ENCODE measurements around the gene PIH1D1.

Gene PIH1D1

DNA sequence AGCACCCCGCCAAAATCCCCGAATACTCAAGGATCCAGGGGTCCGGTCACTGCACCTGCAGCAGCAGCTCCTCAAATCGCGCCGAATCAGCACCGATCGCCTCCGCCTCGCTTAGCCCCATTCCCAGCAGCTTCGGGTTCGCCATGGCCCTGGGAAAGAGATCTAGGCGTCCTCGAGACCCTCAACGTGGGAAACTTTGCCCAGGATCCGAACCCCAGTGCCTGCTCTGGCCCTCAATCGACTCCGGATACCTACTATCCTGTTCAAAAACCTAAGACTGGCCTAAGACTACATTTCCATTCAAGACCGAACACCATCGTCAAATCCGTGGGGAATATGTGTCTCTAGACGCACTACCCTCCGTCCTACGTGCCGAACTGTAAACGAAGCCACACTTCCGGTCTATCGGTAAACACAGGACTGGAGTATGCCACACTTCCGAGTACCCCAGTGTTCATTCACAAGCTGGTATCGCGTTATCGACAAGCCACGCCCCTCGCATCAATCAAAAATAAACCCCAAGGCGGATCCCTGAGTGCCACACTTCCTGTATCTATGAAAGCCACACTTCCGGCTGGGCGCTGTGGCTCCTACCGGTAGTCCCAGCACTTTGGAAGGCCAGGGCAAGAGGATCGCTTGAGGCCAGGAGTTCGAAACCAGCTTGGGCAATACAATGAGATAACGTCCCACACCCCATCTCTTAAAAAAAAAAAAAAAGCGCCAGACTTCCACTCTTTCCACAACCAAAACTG lies at the start of gene PIH1D1:
PIH1D1 (minus strand) TSS at position 385 of the 752 bp plus-strand sequence; CDS start at position 145, 240 bp downstream.
- peak; percentile 94 for DNase-seq

GRCh38 chr19:49499030-49499670 lies 47.5 kb upstream of the PIH1D1 start:
- DNase-seq = no peak

DNA sequence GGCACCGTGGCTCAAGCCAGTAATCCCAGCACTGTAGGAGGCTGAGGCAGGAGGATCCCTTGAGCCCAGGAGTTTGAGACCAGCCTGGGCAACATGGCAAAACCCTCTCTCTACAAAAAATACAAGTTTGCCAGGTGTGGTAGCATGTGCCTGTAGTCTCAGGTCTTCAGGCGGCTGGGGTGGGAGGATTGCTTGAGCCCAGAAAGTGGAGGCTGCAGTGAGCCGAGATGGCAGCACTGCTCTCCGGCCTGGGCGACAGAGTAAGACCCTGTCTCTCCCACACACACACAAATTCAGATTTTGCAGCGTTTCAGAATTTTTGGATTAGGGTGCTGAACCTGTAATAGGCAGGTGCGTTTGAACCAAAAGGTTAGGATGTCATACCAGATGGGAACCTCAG lies 46.9 kb upstream of the PIH1D1 start:
- no peak for DNase-seq

DNA sequence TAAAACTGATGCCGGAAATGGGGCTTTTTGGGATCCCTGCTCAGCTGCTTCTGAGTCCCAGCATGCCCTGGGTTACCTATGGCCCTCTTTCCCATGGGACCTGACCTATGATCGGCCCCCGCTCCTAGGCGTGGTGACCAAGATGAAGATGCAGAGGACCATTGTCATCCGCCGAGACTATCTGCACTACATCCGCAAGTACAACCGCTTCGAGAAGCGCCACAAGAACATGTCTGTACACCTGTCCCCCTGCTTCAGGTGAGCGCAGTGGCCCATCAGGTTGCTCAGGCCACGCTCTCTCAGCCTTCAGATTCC lies 46.1 kb upstream of the PIH1D1 start:
- no peak for DNase-seq

GRCh38 chr19:49497047-49497788 lies 45.6 kb upstream of the PIH1D1 start:
- no peak for DNase-seq

DNA sequence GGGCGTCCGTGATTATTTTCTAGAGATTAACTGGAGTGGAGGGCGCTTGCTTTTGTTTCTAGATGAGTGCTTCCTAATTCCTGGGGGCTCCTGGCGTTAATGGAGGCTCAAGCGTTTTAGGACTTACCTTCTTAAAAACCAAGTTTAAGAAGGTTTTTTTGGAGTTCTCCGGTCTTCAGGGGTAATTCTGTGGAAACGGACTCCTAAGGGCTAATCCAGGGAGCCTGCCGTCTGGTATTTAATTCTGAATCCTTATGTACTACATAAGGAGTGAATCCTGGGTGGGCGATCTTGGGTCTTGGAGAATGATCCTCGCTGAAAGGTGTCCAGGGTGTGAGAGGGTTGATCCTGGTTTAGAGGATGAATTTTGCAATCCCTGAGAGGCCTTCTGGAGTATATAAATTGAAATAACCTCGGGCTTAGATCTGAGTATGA lies 45.0 kb upstream of the PIH1D1 start:
- DNase-seq = no peak

- DNase-seq = no peak
Measured at GRCh38 chr19:49492573-49493405, 41.2 kb upstream of the PIH1D1 start.

DNA sequence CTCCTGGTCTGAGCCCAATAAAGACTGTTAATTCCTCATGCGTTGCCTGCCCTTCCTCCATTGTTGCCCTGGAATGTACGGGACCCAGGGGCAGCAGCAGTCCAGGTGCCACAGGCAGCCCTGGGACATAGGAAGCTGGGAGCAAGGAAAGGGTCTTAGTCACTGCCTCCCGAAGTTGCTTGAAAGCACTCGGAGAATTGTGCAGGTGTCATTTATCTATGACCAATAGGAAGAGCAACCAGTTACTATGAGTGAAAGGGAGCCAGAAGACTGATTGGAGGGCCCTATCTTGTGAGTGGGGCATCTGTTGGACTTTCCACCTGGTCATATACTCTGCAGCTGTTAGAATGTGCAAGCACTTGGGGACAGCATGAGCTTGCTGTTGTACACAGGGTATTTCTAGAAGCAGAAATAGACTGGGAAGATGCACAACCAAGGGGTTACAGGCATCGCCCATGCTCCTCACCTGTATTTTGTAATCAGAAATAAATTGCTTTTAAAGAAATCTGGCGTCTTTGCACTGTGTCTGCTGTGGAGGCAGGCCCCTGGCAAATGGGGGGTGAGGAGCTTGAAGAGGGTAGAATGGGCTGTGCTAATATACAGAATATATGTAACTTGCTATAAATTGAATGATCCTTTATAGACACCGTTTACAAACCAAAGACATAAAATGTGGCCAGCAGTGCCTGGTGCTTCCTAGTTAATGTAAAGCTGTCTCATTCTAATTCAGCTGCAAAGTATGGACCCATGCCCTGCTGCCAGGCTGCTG lies 40.4 kb upstream of the PIH1D1 start:
- DNase-seq = no peak

DNA sequence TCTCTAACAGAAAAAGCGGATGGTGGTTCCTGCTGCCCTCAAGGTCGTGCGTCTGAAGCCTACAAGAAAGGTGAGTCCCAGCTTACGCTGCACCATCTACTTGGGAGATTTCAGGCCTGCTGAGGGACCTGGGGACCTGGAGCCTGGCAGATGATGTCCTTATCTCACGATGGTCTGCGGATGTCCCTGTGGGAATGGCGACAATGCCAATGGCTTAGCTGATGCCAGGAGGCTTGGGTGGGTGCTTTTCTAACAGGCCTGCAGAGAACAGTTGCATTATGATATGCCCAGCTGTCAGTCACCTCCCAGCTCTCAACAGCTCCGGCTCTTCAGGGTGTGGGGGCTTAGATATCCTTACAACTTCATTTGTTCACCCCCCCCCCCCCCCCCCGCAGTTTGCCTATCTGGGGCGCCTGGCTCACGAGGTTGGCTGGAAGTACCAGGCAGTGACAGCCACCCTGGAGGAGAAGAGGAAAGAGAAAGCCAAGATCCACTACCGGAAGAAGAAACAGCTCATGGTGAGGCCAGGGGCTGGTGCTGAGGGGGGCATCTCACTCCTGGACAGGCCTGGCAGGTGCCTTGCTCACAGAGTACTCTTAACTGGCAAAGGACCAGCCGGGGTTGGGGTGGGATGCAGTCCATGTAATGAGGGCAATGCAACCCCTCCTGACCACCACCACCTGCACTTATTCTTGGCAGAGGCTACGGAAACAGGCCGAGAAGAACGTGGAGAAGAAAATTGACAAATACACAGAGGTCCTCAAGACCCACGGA lies 39.6 kb upstream of the PIH1D1 start:
- no peak for DNase-seq

DNA sequence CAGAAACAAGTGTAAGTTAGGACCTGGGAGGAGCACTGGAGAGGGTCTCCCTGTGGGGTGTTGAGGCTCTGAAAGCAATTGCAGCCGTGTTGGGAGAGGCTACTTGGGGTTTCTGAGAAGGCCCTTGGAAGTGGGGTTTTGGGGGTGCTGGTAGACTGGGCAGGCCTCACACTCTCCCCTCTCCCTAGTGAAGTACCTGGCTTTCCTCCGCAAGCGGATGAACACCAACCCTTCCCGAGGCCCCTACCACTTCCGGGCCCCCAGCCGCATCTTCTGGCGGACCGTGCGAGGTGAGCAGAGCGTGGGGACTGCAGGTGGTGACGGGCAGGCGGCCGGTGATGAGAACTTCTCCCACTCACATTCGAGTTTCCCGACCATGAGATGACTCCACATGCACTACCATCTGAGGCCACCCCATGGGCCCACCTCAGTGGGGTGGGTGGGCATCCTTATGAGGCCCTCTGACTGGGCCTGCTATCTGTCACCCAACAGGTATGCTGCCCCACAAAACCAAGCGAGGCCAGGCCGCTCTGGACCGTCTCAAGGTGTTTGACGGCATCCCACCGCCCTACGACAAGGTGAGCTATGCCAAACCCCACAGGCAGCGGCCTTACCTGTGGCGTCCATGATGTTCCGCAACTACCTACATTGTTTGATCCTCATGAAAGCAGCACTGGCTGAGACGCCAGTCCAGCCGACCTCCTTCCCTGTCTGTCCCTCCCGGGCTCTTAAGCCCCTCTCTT lies 38.8 kb upstream of the PIH1D1 start:
- DNase-seq = no peak

DNA sequence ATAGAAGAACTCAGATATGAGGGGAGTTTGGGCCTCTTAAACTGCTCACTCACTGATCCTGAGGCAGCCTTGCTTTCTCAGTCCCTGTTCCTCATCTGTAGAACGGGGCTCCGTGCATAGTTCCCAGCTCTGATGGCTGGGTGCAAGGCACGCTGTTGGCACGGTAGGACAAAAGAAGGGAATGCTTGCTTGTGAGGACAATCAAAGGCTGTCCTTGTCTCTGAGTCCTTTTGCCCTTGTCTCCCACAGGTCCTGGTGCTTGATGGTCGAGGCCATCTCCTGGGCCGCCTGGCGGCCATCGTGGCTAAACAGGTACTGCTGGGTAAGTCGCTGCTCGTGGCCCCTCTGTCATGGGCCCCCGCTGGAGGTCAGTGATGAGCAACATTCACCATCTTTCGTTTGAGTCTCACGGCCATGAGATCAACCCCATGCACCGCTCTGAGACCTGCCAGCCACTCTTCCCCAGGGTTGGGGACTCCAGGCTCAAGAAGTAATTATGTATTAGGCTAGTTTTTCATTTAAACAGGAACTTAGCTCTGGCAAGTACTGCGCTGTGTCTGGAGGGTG lies 38.1 kb upstream of the PIH1D1 start:
- no peak for DNase-seq

DNA sequence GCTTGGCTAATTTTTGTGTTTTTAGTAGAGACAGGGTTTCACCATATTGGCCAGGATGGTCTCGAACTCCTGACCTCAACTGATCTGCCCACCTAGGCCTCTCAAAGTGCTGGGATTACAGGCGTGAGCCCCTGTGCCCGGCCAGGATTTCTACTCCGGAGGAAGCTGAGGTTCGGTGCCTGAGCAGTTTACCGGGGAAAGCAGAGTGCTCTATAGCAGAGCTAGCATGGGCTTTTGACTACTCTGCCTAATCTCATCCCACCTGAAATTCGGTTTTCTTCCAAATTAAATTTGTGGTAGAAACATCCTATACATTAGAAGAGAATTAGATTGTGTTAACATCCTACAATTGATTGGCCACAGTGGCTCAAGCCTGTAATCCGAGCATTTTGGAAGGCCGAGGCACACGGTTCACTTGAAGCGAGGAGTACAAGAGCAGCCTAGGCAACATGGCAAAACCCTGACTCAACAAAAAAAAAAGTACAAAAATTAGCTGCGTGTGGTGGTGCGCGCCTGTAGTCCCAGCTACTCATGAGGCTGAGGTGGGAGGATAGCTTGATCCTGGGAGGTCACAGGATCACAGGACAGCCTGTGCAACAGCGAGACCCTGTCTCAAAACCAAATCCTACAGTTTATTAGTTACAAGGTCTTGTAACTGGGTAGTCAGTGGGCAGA lies 37.4 kb upstream of the PIH1D1 start:
- no peak for DNase-seq

DNA sequence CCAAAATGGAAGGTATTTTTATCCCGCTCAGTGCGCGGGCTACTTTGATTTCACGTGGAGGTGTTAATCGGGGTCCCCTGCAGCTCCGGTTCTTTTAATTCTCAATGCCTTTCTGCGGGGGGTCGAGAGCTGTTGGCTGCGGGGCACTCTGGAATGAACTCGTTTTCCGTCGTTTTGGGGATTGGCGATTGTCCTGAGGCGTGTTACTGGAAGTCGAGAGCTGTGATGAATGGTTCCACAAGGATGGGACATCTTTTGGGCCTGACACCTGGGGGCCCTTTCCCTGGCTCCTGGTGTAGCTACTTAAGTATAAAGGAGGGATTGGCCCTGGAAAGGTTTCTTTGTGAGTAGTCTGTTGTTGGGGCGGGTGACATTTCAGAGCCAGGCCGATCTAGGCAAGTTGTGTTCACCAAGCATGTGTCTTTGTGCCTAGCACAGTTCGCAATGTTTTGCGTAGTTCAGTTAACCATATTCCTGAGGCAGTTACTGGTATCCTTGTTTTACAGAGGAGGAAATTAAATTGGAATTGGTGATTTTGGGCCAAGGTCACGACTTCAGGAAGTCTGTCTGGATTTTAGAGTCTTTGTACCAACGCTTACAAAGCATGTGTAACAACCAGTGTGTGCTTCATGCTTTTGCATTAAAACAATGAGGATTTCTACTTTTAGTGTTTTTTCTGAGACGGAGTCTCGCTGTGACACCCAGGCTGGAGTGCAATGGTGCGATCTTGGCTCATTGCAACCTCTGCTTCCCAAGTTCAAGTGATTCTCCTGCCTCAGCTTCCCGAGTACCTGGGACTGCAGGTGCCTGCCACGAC lies 36.6 kb upstream of the PIH1D1 start:
- DNase-seq = no peak

DNA sequence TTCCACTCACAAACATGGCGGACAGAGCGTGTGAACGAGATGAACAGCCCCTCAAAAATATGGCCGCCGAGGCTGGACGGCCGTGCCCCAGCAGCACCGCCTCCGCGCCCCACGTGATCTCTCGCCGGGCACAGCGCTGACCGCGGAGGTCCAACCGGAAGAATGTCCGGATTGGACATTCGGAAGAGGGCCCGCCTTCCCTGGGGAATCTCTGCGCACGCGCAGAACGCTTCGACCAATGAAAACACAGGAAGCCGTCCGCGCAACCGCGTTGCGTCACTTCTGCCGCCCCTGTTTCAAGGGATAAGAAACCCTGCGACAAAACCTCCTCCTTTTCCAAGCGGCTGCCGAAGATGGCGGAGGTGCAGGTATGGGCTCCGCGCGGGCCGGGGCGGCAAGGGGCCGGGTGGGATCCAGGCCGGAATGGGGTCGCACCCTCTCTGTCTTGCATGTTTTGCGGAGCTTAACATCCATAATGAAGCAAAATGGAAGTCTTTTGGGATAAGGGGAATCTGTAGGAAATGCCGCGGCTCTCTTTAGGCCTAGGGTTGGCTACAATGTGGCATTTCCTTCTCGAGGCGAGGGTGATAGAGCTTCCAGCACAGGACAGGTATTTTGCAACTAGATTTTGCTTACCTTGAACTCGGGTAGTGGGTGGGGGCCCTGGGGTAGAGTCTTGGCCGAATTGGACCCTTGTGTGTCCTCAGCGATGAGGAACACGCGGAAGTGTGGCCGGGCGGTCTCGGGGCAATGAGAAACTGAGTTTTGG lies 35.8 kb upstream of the PIH1D1 start, which contains the start of gene RPL13A:
RPL13A (plus strand) TSS at position 332 of the 769 bp plus-strand sequence; CDS start at position 354, 22 bp downstream.
- DNase-seq = peak; percentile 99

DNA sequence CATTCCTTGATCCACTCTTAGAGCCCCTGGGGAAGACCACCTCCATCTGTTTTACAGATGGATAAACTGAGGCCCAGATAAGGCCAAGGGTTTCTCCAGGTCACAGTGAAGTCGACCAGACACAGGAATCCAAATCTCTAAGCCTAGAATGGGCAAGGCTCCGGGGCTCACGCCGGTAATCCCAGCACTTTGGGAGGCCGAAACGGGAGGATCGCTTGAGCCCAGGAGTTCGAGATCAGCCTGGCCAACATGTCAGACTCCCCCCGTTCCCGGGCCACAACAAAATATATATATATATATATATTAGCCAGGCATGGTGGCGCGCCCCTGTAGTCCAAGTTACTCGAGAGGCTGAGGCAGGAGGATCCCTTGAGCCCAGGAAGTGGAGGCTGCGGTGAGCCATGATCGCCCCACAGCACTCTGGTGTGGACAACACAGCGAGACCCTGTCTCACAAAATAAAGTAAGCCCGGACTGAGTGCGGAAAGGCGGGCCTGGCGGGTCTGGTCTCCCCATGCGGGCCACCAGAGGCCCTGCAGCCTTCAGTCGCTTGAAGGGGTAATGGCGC lies 35.2 kb upstream of the PIH1D1 start:
- no peak for DNase-seq

DNA sequence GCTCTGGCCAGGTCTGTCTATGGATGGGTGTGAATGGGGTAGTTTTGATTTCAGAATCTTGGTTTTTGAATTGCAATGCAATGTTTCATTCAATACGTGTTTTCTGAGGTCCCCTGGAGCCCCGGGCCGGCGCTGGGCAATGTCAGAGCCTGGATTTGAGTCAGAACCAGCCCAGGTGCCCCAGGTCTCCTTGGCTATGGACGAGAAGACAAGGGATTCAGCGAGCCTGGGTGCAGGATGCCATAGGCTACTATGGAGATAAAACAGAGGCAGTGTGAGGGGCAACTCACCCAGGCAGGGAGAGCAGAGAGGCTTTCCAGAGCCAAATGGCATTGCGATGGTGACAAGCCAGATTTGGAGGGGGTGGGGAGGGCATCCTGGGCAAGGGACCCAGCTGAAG lies 34.6 kb upstream of the PIH1D1 start:
- no peak for DNase-seq

- DNase-seq = no peak
Measured at GRCh38 chr19:49481020-49481683, 29.5 kb upstream of the PIH1D1 start.

Data from retina (tissue), 1 donor.